Smooth muscle cell (in vitro differentiated cells): ENCODE data around the gene SLC25A29. TPM values are rescaled to one million over a fixed set of nuclear protein-coding genes. Genes with fewer than 3 reads are reported as not detected.

ENCODE experiments used
- DNase-seq: peaks from one replicate; lab custom pipeline; 2025; ENCODE audit not compliant: unreplicated experiment; lab: John Stamatoyannopoulos, UW
- H2AFZ ChIP-seq: fragments of 200-600 bp; sonication (generic); 2 replicates; pipeline ENCODE4 v1.6.0; 2016; ENCODE audit warnings: antibody characterized with exemption, low read depth, mild to moderate bottlenecking
- H3F3A ChIP-seq: fragments of 200-600 bp; sonication (generic); 2 replicates; pipeline ENCODE4 v1.6.0; 2017; ENCODE audit warnings: antibody characterized with exemption, low read depth
- H3K27ac ChIP-seq: fragments of 200-600 bp; sonication (generic); 2 replicates; pipeline ENCODE4 v1.5.1; 2016; ENCODE audit warnings: low read depth, mild to moderate bottlenecking
- H3K27me3 ChIP-seq: fragments of 200-600 bp; sonication (generic); 2 replicates; pipeline ENCODE4 v1.6.1; 2016; ENCODE audit warnings: low read depth, mild to moderate bottlenecking
- H3K36me3 ChIP-seq: fragments of 200-600 bp; sonication (generic); 2 replicates; pipeline ENCODE4 v1.5.1; 2016; ENCODE audit warnings: low read depth
- H3K4me1 ChIP-seq: fragments of 200-600 bp; sonication (generic); 2 replicates; pipeline ENCODE4 v1.5.1; 2016; ENCODE audit warnings: low read depth
- H3K4me2 ChIP-seq: fragments of 200-600 bp; sonication (generic); 2 replicates; pipeline ENCODE4 v1.6.0; 2016; ENCODE audit warnings: mild to moderate bottlenecking
- H3K4me3 ChIP-seq: fragments of 200-600 bp; sonication (generic); 2 replicates; pipeline ENCODE4 v1.5.1; 2016; ENCODE audit warnings: mild to moderate bottlenecking
- H3K79me2 ChIP-seq: fragments of 200-600 bp; sonication (generic); 2 replicates; pipeline ENCODE4 v1.6.0; 2016; ENCODE audit warnings: low read depth, mild to moderate bottlenecking
- H3K9ac ChIP-seq: fragments of 200-600 bp; sonication (generic); 2 replicates; pipeline ENCODE4 v1.6.0; 2016; ENCODE audit warnings: low read depth
- H3K9me3 ChIP-seq: fragments of 200-600 bp; sonication (generic); replicated peaks from 2 replicates; pipeline ENCODE4 v1.5.1; 2016; ENCODE audit warnings: low read depth
- H4K20me1 ChIP-seq: fragments of 200-600 bp; sonication (generic); 2 replicates; pipeline ENCODE4 v1.6.0; 2016; ENCODE audit warnings: low read depth
- CTCF ChIP-seq: fragments of 200-600 bp; sonication (generic); IDR thresholded peaks from 2 replicates; pipeline ENCODE4 v1.5.1; 2017; ENCODE audit warnings: borderline replicate concordance, mild to moderate bottlenecking, antibody characterized with exemption; ENCODE audit not compliant: insufficient read depth, poor library complexity, severe bottlenecking
- WGBS: methylation state at CpG from one replicate; pipeline ENCODE4 v1.1.7; 2016; ENCODE audit warnings: low lambda C conversion rate; 5-methylcytosine and 5-hydroxymethylcytosine counted together
- polyA plus RNA-seq: library from polyadenylated mRNA; unstranded; fragments of >200 nt; fragmentation: Nextera tagmentation; extraction: Ambion mirVana; gene quantifications from 2 replicates; pipeline ENCODE4 v1.2.1, GENCODE V29; 2016
- total RNA-seq: library from RNA; depleted of rRNA; stranded (reverse); fragments of >200 nt; gene quantifications from 2 replicates; pipeline ENCODE4 v1.2.3, GENCODE V29; 2014

SLC25A29 gene
- total and polyA plus RNA-seq, 2 experiments from 2014 or later, result 27.5 to 31.8 TPM

DNA sequence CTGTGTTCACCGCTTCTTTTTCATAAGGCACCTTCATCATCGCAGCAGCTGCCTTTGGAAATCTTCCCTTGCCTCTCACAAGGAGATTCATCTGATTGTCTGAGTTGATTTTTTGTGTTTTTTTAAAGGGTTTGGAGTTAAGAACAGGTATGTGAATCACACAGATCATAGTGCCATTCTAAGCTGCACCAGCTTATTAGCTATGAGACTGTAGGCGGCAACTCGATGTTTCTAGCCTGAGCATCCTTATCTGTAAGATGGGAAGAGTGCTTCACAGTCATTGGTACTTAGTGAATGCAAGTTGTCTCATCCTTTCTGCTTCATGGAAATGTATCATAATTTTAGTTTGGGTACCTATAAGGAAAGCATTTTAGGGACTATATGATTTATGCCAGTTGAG is 32.0 kb downstream of the SLC25A29 start:
- peaks cover 98% of the 10 kb centered on the region for H4K20me1 ChIP-seq
- no peak overlapping the region for H2AFZ ChIP-seq
- 91% methylated on average over 4 of the region's 4 CpGs for WGBS
- no peak for TF ChIP-seq CTCF
- no peak overlapping the region for H3K4me3 ChIP-seq
- peaks cover 93% of the 10 kb centered on the region for H3K79me2 ChIP-seq
- peaks cover 4% of the 10 kb centered on the region for H3F3A ChIP-seq
- peaks cover 7% of the 10 kb centered on the region for H3K4me1 ChIP-seq
- no peak overlapping the region for H3K27ac ChIP-seq
- H3K4me2 ChIP-seq, result no peak overlapping the region
- no peaks in the 10 kb centered on the region for H3K27me3 ChIP-seq
- DNase-seq, result no peak
- no peak overlapping the region for H3K9ac ChIP-seq
- H3K9me3 ChIP-seq, result no peaks in the 10 kb centered on the region
- no peaks in the 10 kb centered on the region for H3K36me3 ChIP-seq

GRCh38 chr14:100271247-100271939 is 34.9 kb downstream of the SLC25A29 start:
- no peaks in the 10 kb centered on the region for H3K36me3 ChIP-seq
- H2AFZ ChIP-seq, result no peak overlapping the region
- H3K4me3 ChIP-seq, result no peak overlapping the region
- H3K27me3 ChIP-seq, result no peaks in the 10 kb centered on the region
- H3K9me3 ChIP-seq, result no peaks in the 10 kb centered on the region
- H3K79me2 ChIP-seq, result peaks cover 95% of the 10 kb centered on the region
- no peak overlapping the region for H3K9ac ChIP-seq
- H3K4me1 ChIP-seq, result no peaks in the 10 kb centered on the region
- peak; percentile 31 for TF ChIP-seq CTCF
- no peak overlapping the region for H3K27ac ChIP-seq
- 93% methylated on average over 10 of the region's 10 CpGs for WGBS
- H3K4me2 ChIP-seq, result no peak overlapping the region
- peaks cover 6% of the 10 kb centered on the region for H3F3A ChIP-seq
- H4K20me1 ChIP-seq, result peaks cover 98% of the 10 kb centered on the region
- no peak for DNase-seq

- 96% methylated on average over 7 of the region's 7 CpGs for WGBS
- H4K20me1 ChIP-seq, result peaks cover 98% of the 10 kb centered on the region
These were observed 37.5 kb downstream of the SLC25A29 start for GRCh38 chr14:100268591-100269207.

More at GRCh38 chr14:100268591-100269207, 37.5 kb downstream of the SLC25A29 start:
- H3K79me2 ChIP-seq, result peaks cover 96% of the 10 kb centered on the region
- no peaks in the 10 kb centered on the region for H3K4me1 ChIP-seq
- peak overlapping the region; percentile 15 for H3K27ac ChIP-seq
- DNase-seq, result no peak
- H3K4me3 ChIP-seq, result no peak overlapping the region
- H3K36me3 ChIP-seq, result no peaks in the 10 kb centered on the region
- no peak overlapping the region for H3K9ac ChIP-seq
- no peaks in the 10 kb centered on the region for H3K27me3 ChIP-seq
- H3F3A ChIP-seq, result peaks cover 8% of the 10 kb centered on the region
- no peaks in the 10 kb centered on the region for H3K9me3 ChIP-seq
- no peak for TF ChIP-seq CTCF
- no peak overlapping the region for H3K4me2 ChIP-seq
- H2AFZ ChIP-seq, result no peak overlapping the region
